CD4-positive, alpha-beta T cell (primary cell): ENCODE results near the gene NAXE. TPM values are rescaled to one million over a fixed set of nuclear protein-coding genes. Genes with fewer than 3 reads are reported as not detected.

Source experiments
- ATAC-seq: fragments of 200-7000 bp; cut with Tn5 transposase; one replicate; pipeline ENCODE4 v1.10.0; 2022; ENCODE audit warnings: mild to moderate bottlenecking; ENCODE audit not compliant: poor library complexity
- CTCF ChIA-PET: fragments of 350-600 bp; sonication (Branson Sonifier 250); formaldehyde crosslinking; loops from one replicate; lab custom pipeline; 2021; ENCODE audit warnings: antibody characterized with exemption, inconsistent platforms; lab: Charles Lee
- POLR2A ChIA-PET: fragments of 350-600 bp; sonication (Branson Sonifier 250); formaldehyde crosslinking; loops from one replicate; lab custom pipeline; 2021; ENCODE audit warnings: antibody characterized with exemption, inconsistent platforms; lab: Charles Lee
- DNase-seq, 14 experiments: peaks; one replicate each; pipeline ENCODE4 v3.0.0-alpha.2; 2013 to 2020; ENCODE audit warnings: mixed read lengths in 2 of 14
- H3K27ac ChIP-seq, 2 donors: one replicate each; pipeline versions ENCODE4 v1.5.1 to v1.7.0; 2013; ENCODE audit warnings: low read length in 2 of 2, low read depth in 1 of 2, mild to moderate bottlenecking in 1 of 2
- H3K27me3 ChIP-seq, 2 experiments: 1 replicate in 1 of 2; 2 replicates in 1 of 2; pipeline versions ENCODE4 v1.6.1 to v1.7.0; 2013; ENCODE audit warnings: low read length in 2 of 2, control low read depth in 1 of 2, mild to moderate bottlenecking in 1 of 2, moderate library complexity in 1 of 2; ENCODE audit not compliant: insufficient read depth in 2 of 2, control insufficient read depth in 1 of 2
- H3K36me3 ChIP-seq: one replicate; pipeline ENCODE4 v1.6.1; 2013; ENCODE audit warnings: low read length, control low read depth; ENCODE audit not compliant: insufficient read depth
- H3K4me1 ChIP-seq: one replicate; pipeline ENCODE4 v1.6.1; 2013; ENCODE audit warnings: low read length, control low read depth; ENCODE audit not compliant: insufficient read depth
- H3K4me3 ChIP-seq: one replicate; pipeline ENCODE4 v1.5.1; 2013; ENCODE audit warnings: mild to moderate bottlenecking, low read length, moderate library complexity
- H3K9me3 ChIP-seq, 2 experiments: 1 replicate in 1 of 2; 2 replicates in 1 of 2; pipeline versions ENCODE4 v1.6.1 to v1.7.0; 2013; ENCODE audit warnings: low read length in 2 of 2, mild to moderate bottlenecking in 2 of 2, control low read depth in 1 of 2, moderate library complexity in 1 of 2; ENCODE audit not compliant: control insufficient read depth in 1 of 2, insufficient read depth in 1 of 2
- H3K27ac Mint-ChIP-seq: one replicate; pipeline ENCODE4 v1.8.0; 2020; ENCODE audit warnings: mixed read lengths
- H3K27me3 Mint-ChIP-seq: one replicate; pipeline ENCODE4 v1.8.0; 2021; ENCODE audit warnings: mixed read lengths
- H3K36me3 Mint-ChIP-seq: one replicate; pipeline ENCODE4 v1.8.0; 2021; ENCODE audit warnings: low read depth, mixed read lengths
- H3K4me1 Mint-ChIP-seq: one replicate; pipeline ENCODE4 v1.8.0; 2021; ENCODE audit warnings: low read depth, mixed read lengths
- H3K4me3 Mint-ChIP-seq: one replicate; pipeline ENCODE4 v1.8.0; 2020; ENCODE audit warnings: mild to moderate bottlenecking, mixed read lengths
- H3K9me3 Mint-ChIP-seq: one replicate; pipeline ENCODE4 v1.8.0; 2020; ENCODE audit warnings: mixed read lengths
- intact Hi-C, 2 experiments: fragments of 100-400 bp; cut with DNase I in 1 of 2; cut with micrococcal nuclease in 1 of 2; formaldehyde crosslinking; loops; one replicate each; pipeline versions ENCODE4 v1.15.1 to v1.9.0; 2023 to 2025; cut with DNase I, micrococcal nuclease
- total RNA-seq, 174 experiments: library from RNA in 2 of 174; stranded (reverse) in 2 of 174; gene quantifications; one replicate each; pipeline ENCODE4 v1.2.3 and lab custom pipeline; 2021 to 2026
- TF ChIP-seq, protein P1 (sequence below): fragments of 200-600 bp; IDR thresholded peaks from one replicate; pipeline ENCODE4 v1.8.0; 2022; ENCODE audit warnings: antibody characterized with exemption, mild to moderate bottlenecking

The NAXE gene
- total RNA-seq, 2 experiments from 2014 or later = 23.3 to 27.8 TPM

DNA sequence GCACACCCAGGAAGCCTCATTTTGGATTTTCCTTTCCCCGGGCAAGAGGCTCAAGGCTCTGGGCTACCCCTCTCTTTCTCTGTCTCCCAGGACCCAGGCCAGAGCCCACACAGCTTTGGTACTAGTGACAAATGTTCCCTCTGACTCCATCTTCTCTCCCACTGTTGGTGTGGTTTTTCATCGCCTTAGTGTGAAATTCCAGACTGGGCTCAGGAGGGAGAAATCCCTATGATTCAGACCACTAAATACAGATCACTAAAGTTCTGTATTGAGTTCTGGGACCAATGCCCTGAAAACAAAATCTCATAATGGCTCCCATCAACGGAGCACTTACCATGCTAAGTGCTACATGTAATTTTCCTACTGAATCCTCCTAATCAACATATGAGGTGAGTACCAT is 45.3 kb upstream of the NAXE start:
- no peak overlapping the region for H3K4me3 ChIP-seq
- no peaks in the 10 kb centered on the region for H3K27me3 ChIP-seq
- H3K27ac ChIP-seq = no peak overlapping the region
- no peak overlapping the region for H3K27ac Mint-ChIP-seq
- ChIA-PET POLR2A (no interaction called here), CTCF (no interaction called here)
- TF ChIP-seq, protein P1, sequence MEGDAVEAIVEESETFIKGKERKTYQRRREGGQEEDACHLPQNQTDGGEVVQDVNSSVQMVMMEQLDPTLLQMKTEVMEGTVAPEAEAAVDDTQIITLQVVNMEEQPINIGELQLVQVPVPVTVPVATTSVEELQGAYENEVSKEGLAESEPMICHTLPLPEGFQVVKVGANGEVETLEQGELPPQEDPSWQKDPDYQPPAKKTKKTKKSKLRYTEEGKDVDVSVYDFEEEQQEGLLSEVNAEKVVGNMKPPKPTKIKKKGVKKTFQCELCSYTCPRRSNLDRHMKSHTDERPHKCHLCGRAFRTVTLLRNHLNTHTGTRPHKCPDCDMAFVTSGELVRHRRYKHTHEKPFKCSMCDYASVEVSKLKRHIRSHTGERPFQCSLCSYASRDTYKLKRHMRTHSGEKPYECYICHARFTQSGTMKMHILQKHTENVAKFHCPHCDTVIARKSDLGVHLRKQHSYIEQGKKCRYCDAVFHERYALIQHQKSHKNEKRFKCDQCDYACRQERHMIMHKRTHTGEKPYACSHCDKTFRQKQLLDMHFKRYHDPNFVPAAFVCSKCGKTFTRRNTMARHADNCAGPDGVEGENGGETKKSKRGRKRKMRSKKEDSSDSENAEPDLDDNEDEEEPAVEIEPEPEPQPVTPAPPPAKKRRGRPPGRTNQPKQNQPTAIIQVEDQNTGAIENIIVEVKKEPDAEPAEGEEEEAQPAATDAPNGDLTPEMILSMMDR = no peak
- no peak overlapping the region for H3K4me3 Mint-ChIP-seq
- H3K4me1 ChIP-seq = no peaks in the 10 kb centered on the region
- no peaks in the 10 kb centered on the region for H3K36me3 ChIP-seq
- no peaks in the 10 kb centered on the region for H3K9me3 ChIP-seq
- no peaks in the 10 kb centered on the region for H3K9me3 Mint-ChIP-seq
- intact Hi-C loops = loop anchor here in 1 of 2 experiments (10.0 kb wide), 1 partner anchor 61 kb away; no protein-coding TSS in a partner anchor
- no peaks in the 10 kb centered on the region for H3K36me3 Mint-ChIP-seq
- no peaks in the 10 kb centered on the region for H3K4me1 Mint-ChIP-seq
- no peak for DNase-seq
- ATAC-seq = no peak
- H3K27me3 Mint-ChIP-seq = no peaks in the 10 kb centered on the region

DNA sequence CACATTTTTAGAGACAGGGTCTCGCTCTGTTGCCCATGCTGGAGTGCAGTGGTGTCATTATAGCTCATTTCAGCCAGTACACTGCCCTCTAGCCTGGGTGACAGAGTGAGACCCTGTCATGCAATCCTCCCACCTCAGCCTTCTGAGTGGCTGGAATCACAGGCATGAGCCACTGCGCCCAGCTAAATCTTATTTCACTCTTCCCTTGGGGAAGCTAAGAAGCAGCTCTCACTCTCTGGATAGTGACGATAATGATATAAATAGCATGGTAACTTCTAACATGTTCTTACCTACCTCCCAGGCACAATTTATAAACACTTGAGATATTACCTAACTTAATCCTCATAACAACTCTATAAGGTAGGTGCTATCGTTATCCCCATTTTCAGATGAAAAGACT is 44.1 kb upstream of the NAXE start:
- intact Hi-C loops = loop anchor here in 1 of 2 experiments (10.0 kb wide), 1 partner anchor 63 kb away; no protein-coding TSS in a partner anchor
- H3K4me3 Mint-ChIP-seq = no peak overlapping the region
- Histone ChIP-seq H3K36me3 (no peaks in the 10 kb centered on the region), H3K4me3 (no peak overlapping the region), H3K27me3 (no peaks in the 10 kb centered on the region), H3K9me3 (no peaks in the 10 kb centered on the region), H3K4me1 (no peaks in the 10 kb centered on the region), H3K27ac (no peak overlapping the region)
- ChIA-PET CTCF (no interaction called here), POLR2A (no interaction called here)
- H3K4me1 Mint-ChIP-seq = no peaks in the 10 kb centered on the region
- DNase-seq = no peak
- H3K9me3 Mint-ChIP-seq = no peaks in the 10 kb centered on the region
- H3K36me3 Mint-ChIP-seq = no peaks in the 10 kb centered on the region
- no peaks in the 10 kb centered on the region for H3K27me3 Mint-ChIP-seq
- TF ChIP-seq, protein P1 = no peak
- no peak overlapping the region for H3K27ac Mint-ChIP-seq
- ATAC-seq = no peak

DNA sequence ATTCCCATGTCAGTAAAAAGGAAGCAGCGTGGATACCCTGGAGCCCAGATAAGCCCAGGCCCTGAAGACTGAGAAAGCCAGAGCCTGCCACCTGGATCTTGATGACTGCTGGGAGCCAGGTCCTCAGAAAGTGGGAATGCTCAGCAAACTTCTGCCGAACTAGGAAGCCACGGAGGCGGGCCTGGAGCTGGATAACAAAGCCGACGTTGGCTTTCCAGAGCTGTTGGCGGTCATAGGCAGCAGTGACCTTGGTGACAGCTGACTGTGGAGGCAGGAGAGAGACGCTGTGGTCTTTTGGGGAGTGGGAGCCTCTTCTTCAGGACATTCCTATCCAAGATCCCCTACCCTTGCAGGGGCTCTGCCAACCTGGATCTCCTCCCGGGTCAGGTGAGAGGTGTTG is 43.6 kb upstream of the NAXE start:
- Mint-ChIP-seq H3K4me3 (no peak overlapping the region), H3K36me3 (no peaks in the 10 kb centered on the region), H3K9me3 (no peaks in the 10 kb centered on the region), H3K4me1 (no peaks in the 10 kb centered on the region), H3K27me3 (no peaks in the 10 kb centered on the region), H3K27ac (no peak overlapping the region)
- TF ChIP-seq, protein P1 = no peak
- H3K9me3 ChIP-seq = no peaks in the 10 kb centered on the region
- no peaks in the 10 kb centered on the region for H3K4me1 ChIP-seq
- no peak for ATAC-seq
- CTCF ChIA-PET = no interaction called here
- no peak overlapping the region for H3K4me3 ChIP-seq
- H3K27me3 ChIP-seq = no peaks in the 10 kb centered on the region
- intact Hi-C loops = loop anchor here in 1 of 2 experiments (10.0 kb wide), 1 partner anchor 63 kb away; no protein-coding TSS in a partner anchor
- H3K36me3 ChIP-seq = no peaks in the 10 kb centered on the region
- DNase-seq = no peak
- POLR2A ChIA-PET = no interaction called here
- H3K27ac ChIP-seq = no peak overlapping the region
